NB4 (cell line): ENCODE results near the gene TSPAN17.

ENCODE experiments used
- DNase-seq: peaks from one replicate; pipeline ENCODE4 v3.0.0; 2010; ENCODE audit warnings: low read depth
- H3K4me3 ChIP-seq: one replicate; pipeline ENCODE4 v1.5.1; 2011; ENCODE audit warnings: mild to moderate bottlenecking, low read depth, low read length, moderate library complexity
- CTCF ChIP-seq: IDR thresholded peaks from one replicate; pipeline ENCODE4 v1.5.1; 2012; ENCODE audit warnings: low read depth, low read length
- MAX ChIP-seq: IDR thresholded peaks from 2 replicates; pipeline ENCODE4 v1.6.1; 2011; ENCODE audit warnings: low read depth, low read length
- MYC ChIP-seq: IDR thresholded peaks from 2 replicates; pipeline ENCODE4 v1.6.1; 2011; ENCODE audit warnings: low read depth, low read length
- POLR2A ChIP-seq: IDR thresholded peaks from 2 replicates; pipeline ENCODE4 v1.6.1; 2011; ENCODE audit warnings: mild to moderate bottlenecking; ENCODE audit not compliant: insufficient read length; ENCODE audit errors: extremely low read depth

The TSPAN17 gene

DNA sequence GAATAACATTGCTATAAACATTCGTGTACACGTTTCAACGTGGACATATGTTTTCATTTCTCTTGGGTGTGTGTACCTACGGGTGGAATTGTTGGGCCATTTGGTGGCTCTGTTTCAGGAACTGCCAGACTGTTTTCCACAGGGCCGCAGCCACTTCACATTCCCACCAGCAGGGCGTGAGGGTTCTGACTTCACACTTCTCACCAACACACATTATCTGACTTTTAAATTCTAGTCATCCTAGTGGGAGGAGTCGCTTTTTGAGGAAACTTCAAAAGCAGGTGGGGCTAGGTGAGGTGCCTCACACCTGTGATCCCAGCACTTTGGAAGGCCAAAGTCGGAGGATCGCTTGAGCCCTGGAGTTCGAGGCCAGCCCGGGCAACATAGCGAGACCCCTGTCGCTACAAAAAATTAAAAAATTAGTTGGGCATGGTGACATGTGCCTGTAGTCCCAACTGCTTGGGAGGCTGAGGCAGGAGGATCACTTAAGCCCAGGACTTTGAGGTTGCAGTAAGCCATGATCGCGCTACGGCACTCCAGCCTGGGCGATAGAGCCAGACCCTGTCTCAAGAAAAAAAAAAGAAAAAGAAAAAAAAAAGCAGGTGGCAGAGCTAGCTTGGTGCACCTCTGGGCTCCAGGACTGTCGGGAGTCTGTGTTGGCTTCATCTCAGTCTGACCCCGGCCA is 28.5 kb downstream of the TSPAN17 start:
- no peak for TF ChIP-seq MAX
- TF ChIP-seq POLR2A, result no peak
- peak; percentile 49 for TF ChIP-seq CTCF
- no peak for TF ChIP-seq MYC
- peak; percentile 61 for DNase-seq
- H3K4me3 ChIP-seq, result no peak overlapping the region

GRCh38 chr5:176676361-176676824 is 29.1 kb downstream of the TSPAN17 start:
- TF ChIP-seq MYC (peak; percentile 51; the same call in 1 of the 2 replicates), MAX (peak; percentile 40; the same call in 1 of the 2 replicates), POLR2A (no peak)
- DNase-seq, result peak; percentile 99

DNA sequence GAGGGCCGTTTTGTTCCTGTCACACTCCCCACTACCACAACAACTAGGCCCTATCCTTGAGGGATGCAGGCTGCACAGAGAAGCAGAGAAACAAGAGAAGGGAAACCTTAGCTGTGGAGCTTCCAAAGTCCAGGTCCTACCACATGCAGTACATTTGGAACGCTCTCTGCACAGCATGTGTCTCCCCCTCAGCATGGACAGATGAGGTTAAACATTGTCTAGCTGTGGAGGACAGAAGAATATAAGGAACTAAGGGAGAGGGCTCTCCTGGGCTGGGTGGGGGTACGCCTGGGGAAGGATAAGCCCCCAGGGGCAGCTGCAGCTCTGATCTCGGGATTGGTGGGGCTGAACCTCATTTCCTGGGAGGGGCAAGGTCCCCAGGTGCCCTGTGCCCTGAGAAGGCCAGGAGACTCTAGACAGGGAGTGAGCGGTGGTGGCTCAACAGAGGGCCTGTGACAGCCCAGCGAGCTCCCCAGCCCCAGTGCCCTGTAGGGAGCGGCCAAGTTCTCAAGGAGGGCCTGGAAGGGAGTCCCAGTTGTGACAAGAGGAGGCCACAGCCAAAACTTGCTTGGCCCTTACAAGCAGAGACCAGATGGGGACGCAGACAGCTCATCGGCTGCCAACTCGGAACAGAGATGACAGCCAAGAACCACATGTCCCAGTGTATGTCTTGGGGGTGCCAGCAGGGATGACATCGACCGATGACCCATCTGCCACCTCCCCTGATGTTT is 30.1 kb downstream of the TSPAN17 start:
- H3K4me3 ChIP-seq, result no peak overlapping the region
- TF ChIP-seq POLR2A (no peak), MAX (no peak), MYC (no peak), CTCF (no peak)
- peak; percentile 33 for DNase-seq

More at GRCh38 chr5:176676361-176676824, 29.1 kb downstream of the TSPAN17 start:
- H3K4me3 ChIP-seq, result no peak overlapping the region

DNA sequence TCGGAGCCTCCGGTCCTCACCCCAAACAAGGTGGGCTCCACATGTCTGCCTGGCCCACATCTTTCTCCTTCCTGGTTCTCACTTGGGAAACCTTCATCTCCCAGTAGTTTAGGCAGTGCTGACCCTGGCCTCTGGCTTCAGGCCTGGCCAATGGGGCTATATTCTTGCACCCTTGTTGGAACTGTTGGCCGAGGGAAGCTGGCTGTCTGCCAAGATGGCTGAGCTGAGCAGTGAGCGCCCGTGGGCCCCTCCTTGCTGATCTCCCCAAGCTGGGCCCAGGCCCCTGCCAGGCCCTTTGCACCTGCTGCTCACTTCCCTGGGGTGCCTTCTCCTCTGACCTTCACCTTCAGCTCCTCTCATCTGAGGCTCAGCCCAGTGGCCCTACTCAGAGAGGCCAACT is 31.3 kb downstream of the TSPAN17 start:
- no peak overlapping the region for H3K4me3 ChIP-seq
- no peak for TF ChIP-seq MYC
- TF ChIP-seq POLR2A, result no peak
- TF ChIP-seq MAX, result no peak
- no peak for TF ChIP-seq CTCF
- no peak for DNase-seq

DNA sequence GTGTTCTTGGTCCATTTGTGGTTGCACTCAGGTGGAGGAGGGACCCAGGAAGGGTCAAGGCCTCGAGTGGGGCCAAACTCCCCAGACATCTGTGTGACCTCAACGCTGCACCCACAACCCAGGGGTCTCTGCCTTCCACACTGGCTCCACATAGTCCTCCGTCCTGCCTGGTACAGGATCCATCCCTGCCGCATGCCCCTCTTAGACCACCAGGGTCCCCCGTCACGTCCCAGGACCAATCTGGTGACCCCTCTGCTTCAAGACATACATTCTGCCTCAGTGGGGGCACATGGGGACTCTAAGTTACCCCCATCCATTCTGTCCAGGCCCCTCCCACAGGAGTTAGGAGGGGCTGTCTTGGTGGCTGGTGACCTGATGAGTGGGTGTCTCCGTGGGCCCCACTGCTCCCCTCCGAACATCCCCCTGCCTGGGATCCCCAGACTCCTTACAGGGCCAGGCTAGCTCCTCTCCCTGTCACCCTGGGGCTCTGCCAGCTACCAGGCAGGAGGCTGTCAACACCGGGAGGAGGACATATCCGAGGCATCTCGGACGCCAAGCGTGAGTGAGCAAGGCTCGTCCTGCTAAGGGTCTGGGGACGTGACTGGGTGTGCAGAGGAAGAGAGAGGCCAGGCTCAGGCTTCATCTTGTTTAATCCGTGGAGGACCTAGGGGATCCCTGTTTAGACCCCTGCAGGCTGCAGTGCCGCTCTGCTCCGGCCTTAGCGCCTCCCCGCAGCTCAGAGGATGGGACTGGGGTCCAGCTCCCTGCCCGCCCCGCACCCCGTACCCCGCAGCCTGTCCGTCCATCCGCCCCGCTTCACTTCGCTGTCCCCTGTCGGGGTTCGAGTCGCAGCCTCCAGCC is 32.3 kb downstream of the TSPAN17 start:
- no peak overlapping the region for H3K4me3 ChIP-seq
- TF ChIP-seq CTCF (no peak), POLR2A (no peak), MAX (no peak), MYC (no peak)
- DNase-seq, result no peak
